Measurements from ENCODE around the gene BICC1.

GRCh38 chr10:58661902-58662301, 149.2 kb downstream of the BICC1 start:
- no peak for TF ChIP-seq POLR2AphosphoS5 (IDR thresholded peaks at IDR 0.05; ENCODE audit: low read depth)
- no peak for TF ChIP-seq CTCF (IDR thresholded peaks at IDR 0.05; ENCODE audit: insufficient read depth, low read length)
- no peak for TF ChIP-seq GABPA (IDR thresholded peaks at IDR 0.05; ENCODE audit: low read depth)
- TF ChIP-seq, protein P1, sequence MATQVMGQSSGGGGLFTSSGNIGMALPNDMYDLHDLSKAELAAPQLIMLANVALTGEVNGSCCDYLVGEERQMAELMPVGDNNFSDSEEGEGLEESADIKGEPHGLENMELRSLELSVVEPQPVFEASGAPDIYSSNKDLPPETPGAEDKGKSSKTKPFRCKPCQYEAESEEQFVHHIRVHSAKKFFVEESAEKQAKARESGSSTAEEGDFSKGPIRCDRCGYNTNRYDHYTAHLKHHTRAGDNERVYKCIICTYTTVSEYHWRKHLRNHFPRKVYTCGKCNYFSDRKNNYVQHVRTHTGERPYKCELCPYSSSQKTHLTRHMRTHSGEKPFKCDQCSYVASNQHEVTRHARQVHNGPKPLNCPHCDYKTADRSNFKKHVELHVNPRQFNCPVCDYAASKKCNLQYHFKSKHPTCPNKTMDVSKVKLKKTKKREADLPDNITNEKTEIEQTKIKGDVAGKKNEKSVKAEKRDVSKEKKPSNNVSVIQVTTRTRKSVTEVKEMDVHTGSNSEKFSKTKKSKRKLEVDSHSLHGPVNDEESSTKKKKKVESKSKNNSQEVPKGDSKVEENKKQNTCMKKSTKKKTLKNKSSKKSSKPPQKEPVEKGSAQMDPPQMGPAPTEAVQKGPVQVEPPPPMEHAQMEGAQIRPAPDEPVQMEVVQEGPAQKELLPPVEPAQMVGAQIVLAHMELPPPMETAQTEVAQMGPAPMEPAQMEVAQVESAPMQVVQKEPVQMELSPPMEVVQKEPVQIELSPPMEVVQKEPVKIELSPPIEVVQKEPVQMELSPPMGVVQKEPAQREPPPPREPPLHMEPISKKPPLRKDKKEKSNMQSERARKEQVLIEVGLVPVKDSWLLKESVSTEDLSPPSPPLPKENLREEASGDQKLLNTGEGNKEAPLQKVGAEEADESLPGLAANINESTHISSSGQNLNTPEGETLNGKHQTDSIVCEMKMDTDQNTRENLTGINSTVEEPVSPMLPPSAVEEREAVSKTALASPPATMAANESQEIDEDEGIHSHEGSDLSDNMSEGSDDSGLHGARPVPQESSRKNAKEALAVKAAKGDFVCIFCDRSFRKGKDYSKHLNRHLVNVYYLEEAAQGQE (IDR thresholded peaks at IDR 0.05; ENCODE audit: insufficient replicate concordance, low read depth): no peak

Measured in HL-60 (cell line).